IPS-18c (cell line): ENCODE measurements around the gene WHRN.

ENCODE experiments used
- H3K4me3 ChIP-seq: 2 replicates; pipeline ENCODE4 v1.7.0; 2013; ENCODE audit warnings: low read depth, mild to moderate bottlenecking, low read length, moderate library complexity; ENCODE audit not compliant: insufficient read depth
- H3K9me3 ChIP-seq: one replicate; pipeline ENCODE4 v1.6.1; 2013; ENCODE audit warnings: mild to moderate bottlenecking, low read length, moderate library complexity; ENCODE audit not compliant: control insufficient read depth, insufficient read depth

Gene WHRN

GRCh38 chr9:114521846-114522245 is 16.6 kb upstream of the WHRN start:
- H3K4me3 ChIP-seq: no peak overlapping the region

GRCh38 chr9:114518599-114519022 is 13.3 kb upstream of the WHRN start:
- no peaks in the 10 kb centered on the region for H3K9me3 ChIP-seq
- no peak overlapping the region for H3K4me3 ChIP-seq

More at GRCh38 chr9:114521846-114522245, 16.6 kb upstream of the WHRN start:
- no peaks in the 10 kb centered on the region for H3K9me3 ChIP-seq

- H3K4me3 ChIP-seq: no peak overlapping the region
- H3K9me3 ChIP-seq: no peaks in the 10 kb centered on the region
Measured at GRCh38 chr9:114518120-114518519, 12.8 kb upstream of the WHRN start.

GRCh38 chr9:114516913-114517312 is 11.6 kb upstream of the WHRN start:
- Histone ChIP-seq H3K4me3 (no peak overlapping the region), H3K9me3 (no peaks in the 10 kb centered on the region)

- no peaks in the 10 kb centered on the region for H3K9me3 ChIP-seq
- H3K4me3 ChIP-seq: no peak overlapping the region
Measured at GRCh38 chr9:114515528-114515927, 10.3 kb upstream of the WHRN start.

GRCh38 chr9:114513959-114514267 is 8.6 kb upstream of the WHRN start:
- H3K4me3 ChIP-seq: no peak overlapping the region
- no peaks in the 10 kb centered on the region for H3K9me3 ChIP-seq

- Histone ChIP-seq H3K4me3 (no peak overlapping the region), H3K9me3 (no peaks in the 10 kb centered on the region)
Measured at GRCh38 chr9:114513055-114513958, 8.0 kb upstream of the WHRN start.

GRCh38 chr9:114511978-114512874 is 7.0 kb upstream of the WHRN start:
- Histone ChIP-seq H3K9me3 (no peaks in the 10 kb centered on the region), H3K4me3 (no peak overlapping the region)

- Histone ChIP-seq H3K9me3 (no peaks in the 10 kb centered on the region), H3K4me3 (no peak overlapping the region)
Measured at GRCh38 chr9:114507726-114508125, 2.5 kb upstream of the WHRN start.

GRCh38 chr9:114506082-114506390 is 763 bp upstream of the WHRN start:
- H3K4me3 ChIP-seq: peak overlapping the region; percentile 73

GRCh38 chr9:114504341-114505186 is 709 bp downstream of the WHRN start:
- Histone ChIP-seq H3K9me3 (no peaks in the 10 kb centered on the region), H3K4me3 (peak overlapping the region; percentile 73)

More at GRCh38 chr9:114506082-114506390, 763 bp upstream of the WHRN start:
- no peaks in the 10 kb centered on the region for H3K9me3 ChIP-seq

- Histone ChIP-seq H3K9me3 (no peaks in the 10 kb centered on the region), H3K4me3 (peak overlapping the region; percentile 73)
Measured at GRCh38 chr9:114503522-114504340, 1.5 kb downstream of the WHRN start.

GRCh38 chr9:114503009-114503408 is 2.3 kb downstream of the WHRN start:
- H3K4me3 ChIP-seq: no peak overlapping the region
- no peaks in the 10 kb centered on the region for H3K9me3 ChIP-seq

GRCh38 chr9:114501796-114502682 is 3.2 kb downstream of the WHRN start:
- no peaks in the 10 kb centered on the region for H3K9me3 ChIP-seq
- no peak overlapping the region; the same call in 1 of the 2 replicates for H3K4me3 ChIP-seq

- H3K9me3 ChIP-seq: no peaks in the 10 kb centered on the region
- no peak overlapping the region for H3K4me3 ChIP-seq
Measured at GRCh38 chr9:114500697-114501292, 4.5 kb downstream of the WHRN start.
